ENCODE data around the gene BIRC2.
"Not testable (repeated sequence)": the region's sequence is repeated elsewhere in the genome, so short reads cannot be mapped to it uniquely, and the experiment has no call there.

Gene BIRC2

GRCh38 chr11:102346748-102347461, at the start of gene BIRC2:
BIRC2 (plus strand) TSS chr11:102347214; CDS start chr11:102349855, 2,641 bp downstream.
- DNase-seq, result peak; percentile 90

- DNase-seq, result not testable (repeated sequence)
Measured at GRCh38 chr11:102300837-102301236, 46.2 kb upstream of the BIRC2 start.

- DNase-seq, result no peak
Measured at GRCh38 chr11:102302241-102302640, 44.8 kb upstream of the BIRC2 start.

GRCh38 chr11:102304686-102305085, 42.3 kb upstream of the BIRC2 start:
- no peak for DNase-seq

- DNase-seq, result no peak
Measured at GRCh38 chr11:102305352-102306047, 41.5 kb upstream of the BIRC2 start.

GRCh38 chr11:102306048-102306597, 40.9 kb upstream of the BIRC2 start:
- peak; percentile 70 for DNase-seq

GRCh38 chr11:102306817-102307726, 39.9 kb upstream of the BIRC2 start:
- peak; percentile 56 for DNase-seq

GRCh38 chr11:102307727-102308038, 39.3 kb upstream of the BIRC2 start:
- DNase-seq, result no peak

- no peak for DNase-seq
Measured at GRCh38 chr11:102309621-102310541, 37.1 kb upstream of the BIRC2 start.

- no peak for DNase-seq
Measured at GRCh38 chr11:102312667-102313066, 34.3 kb upstream of the BIRC2 start.

- DNase-seq, result no peak
Measured at GRCh38 chr11:102313238-102313940, 33.6 kb upstream of the BIRC2 start.

- DNase-seq, result no peak
Measured at GRCh38 chr11:102314784-102315183, 32.2 kb upstream of the BIRC2 start.

- no peak for DNase-seq
Measured at GRCh38 chr11:102316346-102316904, 30.6 kb upstream of the BIRC2 start.

- peak; percentile 98 for DNase-seq
Measured at GRCh38 chr11:102317099-102317767, 29.8 kb upstream of the BIRC2 start, which contains the start of gene BIRC3. BIRC3 (plus strand) TSS chr11:102317484; CDS start chr11:102324510, 7,026 bp downstream.

GRCh38 chr11:102317768-102318103, 29.3 kb upstream of the BIRC2 start:
- no peak for DNase-seq

GRCh38 chr11:102318469-102318868, 28.5 kb upstream of the BIRC2 start:
- DNase-seq, result peak; percentile 79

GRCh38 chr11:102319544-102319943, 27.5 kb upstream of the BIRC2 start:
- DNase-seq, result no peak

- no peak for DNase-seq
Measured at GRCh38 chr11:102320188-102320587, 26.8 kb upstream of the BIRC2 start.

GRCh38 chr11:102320679-102321078, 26.3 kb upstream of the BIRC2 start:
- DNase-seq, result no peak

GRCh38 chr11:102322560-102322959, 24.5 kb upstream of the BIRC2 start:
- no peak for DNase-seq

All from NCI-H226 (cell line).